IPS DF 4.7 (cell line): ENCODE results near the gene PRMT6.
"Not testable (repeated sequence)": the region's sequence is repeated elsewhere in the genome, so short reads cannot be mapped to it uniquely, and the experiment has no call there.

ENCODE experiments used
- DNase-seq: peaks from one replicate; pipeline ENCODE4 v3.0.0-alpha.2; 2013; ENCODE audit warnings: low spot score; ENCODE audit errors: extremely low read depth

PRMT6 gene

DNA sequence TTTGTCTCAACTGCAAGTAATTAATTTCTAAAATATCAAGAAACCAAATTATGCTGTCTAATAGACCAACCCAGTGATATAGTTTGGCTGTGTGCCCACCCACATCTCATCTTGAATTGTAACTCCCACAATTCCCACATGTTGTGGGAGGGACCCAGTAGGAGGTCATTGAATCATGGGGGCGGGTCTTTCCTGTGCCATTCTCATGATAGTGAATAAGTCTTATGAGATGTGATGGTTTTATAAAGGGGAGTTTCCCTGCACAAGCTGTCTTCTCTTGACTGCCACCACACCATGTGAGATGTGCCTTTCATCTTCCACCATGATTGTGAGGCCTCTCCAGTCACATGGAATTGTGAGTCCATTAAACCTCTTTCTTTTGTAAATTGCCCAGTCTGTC is 36.9 kb downstream of the PRMT6 start:
- not testable (repeated sequence) for DNase-seq

DNA sequence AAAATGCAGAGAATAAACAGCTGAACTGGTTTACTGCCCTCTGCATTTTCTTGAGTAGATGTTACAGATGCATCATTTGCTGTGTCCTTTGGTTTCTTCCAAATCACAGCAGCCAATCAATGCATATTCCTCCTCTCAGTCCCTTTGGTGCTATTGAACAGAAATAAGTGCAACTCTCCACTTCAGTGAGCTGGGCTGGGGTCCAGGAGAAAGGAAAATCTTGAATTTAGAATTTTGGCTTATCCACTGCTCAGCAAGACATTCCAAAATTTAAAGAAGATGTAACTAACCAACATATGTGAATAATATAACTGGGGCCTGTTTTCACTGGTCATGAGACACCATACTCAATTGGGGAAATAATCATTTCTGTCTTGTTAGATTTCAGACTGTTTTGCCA is 39.2 kb downstream of the PRMT6 start:
- DNase-seq: no peak

DNA sequence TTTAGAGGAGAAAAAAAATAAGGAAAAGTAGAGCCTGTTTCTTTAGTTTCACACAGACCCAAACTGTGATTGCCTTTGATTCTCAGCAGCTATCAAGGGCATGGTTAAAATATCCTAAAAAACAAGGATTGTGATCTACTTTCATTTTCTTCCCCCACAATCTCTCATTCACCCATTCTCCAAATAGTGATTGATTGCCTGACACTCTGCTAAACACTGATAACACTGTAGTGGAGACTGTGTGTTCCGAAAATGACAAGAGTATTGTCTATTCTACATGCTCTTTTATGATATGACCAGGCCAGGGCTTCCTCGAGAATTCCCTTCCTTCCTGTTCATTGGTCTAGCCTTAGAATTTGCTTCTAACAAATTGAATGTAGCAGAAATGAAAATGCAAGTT is 40.2 kb downstream of the PRMT6 start:
- no peak for DNase-seq

- no peak for DNase-seq
Observed at GRCh38 chr1:107098961-107099360, 42.5 kb downstream of the PRMT6 start.

- DNase-seq: no peak
Observed at GRCh38 chr1:107100331-107100984, 44.0 kb downstream of the PRMT6 start.

- DNase-seq: no peak
Observed at GRCh38 chr1:107105914-107106313, 49.4 kb downstream of the PRMT6 start.
